ENCODE results near the gene SIDT1.

The SIDT1 gene

DNA sequence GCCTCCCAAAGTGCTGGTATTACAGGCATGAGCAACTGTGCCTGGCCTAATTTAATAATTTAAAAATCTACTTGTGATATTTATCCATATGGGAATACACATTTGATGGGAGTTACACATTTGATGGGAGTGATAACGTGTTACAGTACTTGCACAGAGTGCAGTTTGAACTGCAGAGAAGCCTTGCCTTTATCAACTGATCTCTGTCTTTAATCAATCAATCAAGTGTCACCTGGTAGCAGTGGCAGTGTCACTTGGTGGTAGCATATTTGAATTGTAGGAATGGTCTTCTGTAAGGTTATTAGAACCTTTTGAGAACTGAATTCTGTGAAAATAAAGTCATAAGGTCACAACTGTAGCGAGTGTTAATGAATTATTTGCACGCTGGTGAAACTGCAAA is 37.8 kb downstream of the SIDT1 start:
- POLR2A ChIA-PET, result no interaction called here
- DNase-seq (ENCODE audit: extremely low spot score), result no peak
- TF ChIP-seq FOXM1 (IDR thresholded peaks at IDR 0.05; ENCODE audit: borderline replicate concordance) (no peak), FOXK2 (IDR thresholded peaks at IDR 0.05) (no peak), CTBP1 (IDR thresholded peaks at IDR 0.05; ENCODE audit: borderline replicate concordance) (no peak), FOXA1 (IDR thresholded peaks at IDR 0.05) (no peak), TARDBP (IDR thresholded peaks at IDR 0.05) (no peak), BHLHE40 (IDR thresholded peaks at IDR 0.05; ENCODE audit: borderline replicate concordance) (no peak), LEF1 (IDR thresholded peaks at IDR 0.05; ENCODE audit: borderline replicate concordance) (no peak), NFRKB (IDR thresholded peaks at IDR 0.05) (no peak), ELF4 (IDR thresholded peaks at IDR 0.05) (no peak), HDGF (IDR thresholded peaks at IDR 0.05; ENCODE audit: borderline replicate concordance) (no peak), SP1 (IDR thresholded peaks at IDR 0.05) (no peak), ZNF384 (IDR thresholded peaks at IDR 0.05) (no peak), ARNT (IDR thresholded peaks at IDR 0.05) (no peak), SUZ12 (IDR thresholded peaks at IDR 0.05) (no peak), L3MBTL2 (conservative IDR thresholded peaks at IDR 0.05) (no peak)
- TF ChIP-seq, protein P1, sequence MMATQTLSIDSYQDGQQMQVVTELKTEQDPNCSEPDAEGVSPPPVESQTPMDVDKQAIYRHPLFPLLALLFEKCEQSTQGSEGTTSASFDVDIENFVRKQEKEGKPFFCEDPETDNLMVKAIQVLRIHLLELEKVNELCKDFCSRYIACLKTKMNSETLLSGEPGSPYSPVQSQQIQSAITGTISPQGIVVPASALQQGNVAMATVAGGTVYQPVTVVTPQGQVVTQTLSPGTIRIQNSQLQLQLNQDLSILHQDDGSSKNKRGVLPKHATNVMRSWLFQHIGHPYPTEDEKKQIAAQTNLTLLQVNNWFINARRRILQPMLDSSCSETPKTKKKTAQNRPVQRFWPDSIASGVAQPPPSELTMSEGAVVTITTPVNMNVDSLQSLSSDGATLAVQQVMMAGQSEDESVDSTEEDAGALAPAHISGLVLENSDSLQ (IDR thresholded peaks at IDR 0.05), result no peak
- CTCF ChIA-PET, result no interaction called here

DNA sequence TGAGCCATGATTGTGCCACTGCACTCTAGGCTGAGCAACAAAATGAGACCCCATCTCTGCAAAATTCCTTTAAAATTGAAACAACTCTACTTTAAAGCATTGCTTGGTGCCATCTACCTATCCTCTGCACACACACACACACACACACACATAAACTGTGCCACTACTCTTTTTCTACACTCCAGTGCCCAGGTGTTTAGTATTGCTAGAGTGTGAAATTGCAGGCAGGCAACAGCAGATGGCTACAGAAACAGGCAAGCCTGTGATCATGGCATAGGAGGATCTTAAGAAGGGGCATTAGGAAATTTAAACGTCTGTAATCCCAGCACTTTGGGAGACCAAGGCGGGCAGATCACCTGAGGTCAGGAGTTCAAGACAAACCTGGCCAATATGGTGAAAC is 39.0 kb downstream of the SIDT1 start:
- POLR2A ChIA-PET, result interaction anchor here (1.3 kb wide), 1 partner anchor 56 kb away, joined by 4 read pairs; the partner anchor contains the start of gene SPICE1
- CTCF ChIA-PET, result no interaction called here

DNA sequence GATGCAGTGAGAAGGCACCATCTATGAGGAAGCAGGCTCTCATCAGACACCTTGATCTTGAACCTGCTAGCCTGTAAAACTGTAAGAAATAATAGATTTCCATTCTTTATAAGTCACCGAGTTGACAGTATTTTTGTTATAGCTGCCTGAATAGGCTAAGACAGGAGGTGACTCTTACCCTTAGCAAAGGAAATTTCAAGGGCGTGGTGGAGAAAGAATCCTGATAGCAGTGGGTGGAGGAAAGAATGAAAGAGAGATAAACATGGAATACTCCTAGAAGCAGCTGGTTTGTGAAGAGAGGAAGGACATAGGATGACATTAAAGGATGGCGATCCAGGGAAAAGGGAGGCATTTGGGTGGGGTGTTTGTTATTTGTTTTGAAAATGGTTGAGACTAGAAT is 41.4 kb downstream of the SIDT1 start:
- TF ChIP-seq, protein P1 (IDR thresholded peaks at IDR 0.05), result no peak
- TF ChIP-seq LEF1 (IDR thresholded peaks at IDR 0.05; ENCODE audit: borderline replicate concordance) (no peak), FOXM1 (IDR thresholded peaks at IDR 0.05; ENCODE audit: borderline replicate concordance) (no peak), SUZ12 (IDR thresholded peaks at IDR 0.05) (no peak), ARNT (IDR thresholded peaks at IDR 0.05) (no peak), SP1 (IDR thresholded peaks at IDR 0.05) (no peak), ELF4 (IDR thresholded peaks at IDR 0.05) (no peak), HDGF (IDR thresholded peaks at IDR 0.05; ENCODE audit: borderline replicate concordance) (no peak), TARDBP (IDR thresholded peaks at IDR 0.05) (no peak), NFRKB (IDR thresholded peaks at IDR 0.05) (no peak), CTBP1 (IDR thresholded peaks at IDR 0.05; ENCODE audit: borderline replicate concordance) (no peak), ZNF384 (IDR thresholded peaks at IDR 0.05) (no peak)
- ChIA-PET CTCF (no interaction called here), POLR2A (interaction anchor here (1.0 kb wide), 1 partner anchor 59 kb away, joined by 3 read pairs; the partner anchor contains the start of gene SPICE1)
- DNase-seq (ENCODE audit: extremely low spot score), result no peak

More for the DNA sequence above, 39.0 kb downstream of the SIDT1 start:
- TF ChIP-seq CTBP1 (IDR thresholded peaks at IDR 0.05; ENCODE audit: borderline replicate concordance) (no peak), HDGF (IDR thresholded peaks at IDR 0.05; ENCODE audit: borderline replicate concordance) (no peak), ZNF384 (IDR thresholded peaks at IDR 0.05) (no peak), ELF4 (IDR thresholded peaks at IDR 0.05) (no peak), LEF1 (IDR thresholded peaks at IDR 0.05; ENCODE audit: borderline replicate concordance) (no peak), ARNT (IDR thresholded peaks at IDR 0.05) (no peak), TARDBP (IDR thresholded peaks at IDR 0.05) (no peak), FOXA1 (IDR thresholded peaks at IDR 0.05) (no peak), SP1 (IDR thresholded peaks at IDR 0.05) (no peak), SUZ12 (IDR thresholded peaks at IDR 0.05) (no peak)
- TF ChIP-seq, protein P1 (IDR thresholded peaks at IDR 0.05), result no peak
- no peak for DNase-seq (ENCODE audit: extremely low spot score)

DNA sequence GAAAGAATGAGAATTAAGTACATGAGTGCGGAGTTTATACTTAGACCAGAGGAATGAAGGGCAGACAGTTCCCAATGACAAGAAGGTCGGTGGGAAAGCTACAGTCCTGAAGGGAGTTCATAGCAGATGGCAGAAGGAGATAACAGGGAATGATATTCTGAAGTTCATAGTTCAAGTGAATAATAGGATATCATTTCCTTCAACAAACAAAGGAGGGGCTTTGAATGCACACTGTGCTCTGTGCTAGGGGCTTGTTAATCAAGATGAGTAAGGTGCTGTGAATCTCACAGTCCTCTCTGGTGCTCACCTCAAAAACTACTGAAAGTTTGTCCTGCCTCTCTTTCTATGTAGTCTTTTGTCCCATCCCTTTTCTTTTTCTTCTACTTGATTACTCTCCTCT is 41.9 kb downstream of the SIDT1 start:
- ChIA-PET POLR2A (interaction anchor here (1.0 kb wide), 1 partner anchor 59 kb away, joined by 3 read pairs; the partner anchor contains the start of gene SPICE1), CTCF (no interaction called here)
- DNase-seq (ENCODE audit: extremely low spot score), result no peak
- no peak for TF ChIP-seq SUZ12 (IDR thresholded peaks at IDR 0.05)
- no peak for TF ChIP-seq CTBP1 (IDR thresholded peaks at IDR 0.05; ENCODE audit: borderline replicate concordance)
- no peak for TF ChIP-seq NFRKB (IDR thresholded peaks at IDR 0.05)
- TF ChIP-seq ELF4 (IDR thresholded peaks at IDR 0.05), result no peak
- no peak for TF ChIP-seq L3MBTL2 (conservative IDR thresholded peaks at IDR 0.05)
- TF ChIP-seq BHLHE40 (IDR thresholded peaks at IDR 0.05; ENCODE audit: borderline replicate concordance), result no peak

DNA sequence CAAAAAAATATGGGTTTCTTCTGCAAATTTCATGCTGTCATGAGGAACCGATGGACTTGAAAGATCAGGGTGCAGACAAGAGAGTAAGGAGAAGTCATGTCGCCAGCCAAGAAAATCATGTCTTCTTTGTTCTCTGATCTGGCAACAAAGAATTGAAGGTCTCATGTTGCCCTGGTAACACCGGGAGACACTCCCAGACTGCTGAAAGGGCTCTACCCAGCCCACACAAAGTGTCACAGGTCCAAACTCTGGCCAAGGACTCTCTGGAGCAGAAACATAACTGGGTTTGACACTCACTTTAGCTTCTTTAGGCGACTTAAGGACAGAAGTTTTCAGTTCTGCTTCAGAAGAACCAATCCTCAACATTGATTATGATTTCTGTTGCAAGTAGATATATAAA is 42.9 kb downstream of the SIDT1 start:
- CTCF ChIA-PET, result interaction anchor here (0.6 kb wide), 1 partner anchor 80 kb away, joined by 3 read pairs; no protein-coding TSS in a partner anchor
- TF ChIP-seq BHLHE40 (IDR thresholded peaks at IDR 0.05; ENCODE audit: borderline replicate concordance) (no peak), SP1 (IDR thresholded peaks at IDR 0.05) (no peak), L3MBTL2 (conservative IDR thresholded peaks at IDR 0.05) (no peak)
- DNase-seq (ENCODE audit: extremely low spot score), result no peak
- POLR2A ChIA-PET, result no interaction called here

DNA sequence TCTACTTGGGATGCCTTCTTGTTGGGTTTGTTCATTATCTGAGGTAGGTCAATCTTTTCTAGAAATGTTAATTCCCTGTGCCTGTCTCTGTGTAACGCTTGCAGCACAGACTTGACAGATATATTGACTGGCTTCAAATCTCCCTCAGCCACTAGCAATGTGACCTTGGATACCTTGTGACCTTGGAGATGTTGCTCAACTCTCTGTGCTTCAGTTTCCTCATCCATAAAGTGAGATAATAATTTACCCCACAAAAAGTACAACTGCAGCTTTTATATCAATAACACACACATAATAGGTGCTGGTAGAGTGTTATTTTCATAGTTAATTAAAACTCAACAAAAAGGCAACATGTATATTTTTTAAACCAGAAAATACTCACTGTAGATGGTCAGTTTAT is 52.9 kb downstream of the SIDT1 start:
- ChIA-PET POLR2A (no interaction called here), CTCF (no interaction called here)
- TF ChIP-seq ELF4 (IDR thresholded peaks at IDR 0.05) (no peak), TARDBP (IDR thresholded peaks at IDR 0.05) (no peak), CTBP1 (IDR thresholded peaks at IDR 0.05; ENCODE audit: borderline replicate concordance) (no peak), L3MBTL2 (conservative IDR thresholded peaks at IDR 0.05) (no peak), HDGF (IDR thresholded peaks at IDR 0.05; ENCODE audit: borderline replicate concordance) (no peak), FOXK2 (IDR thresholded peaks at IDR 0.05) (no peak), BHLHE40 (IDR thresholded peaks at IDR 0.05; ENCODE audit: borderline replicate concordance) (no peak), LEF1 (IDR thresholded peaks at IDR 0.05; ENCODE audit: borderline replicate concordance) (no peak), FOXM1 (IDR thresholded peaks at IDR 0.05; ENCODE audit: borderline replicate concordance) (no peak), FOXA1 (IDR thresholded peaks at IDR 0.05) (no peak), ARNT (IDR thresholded peaks at IDR 0.05) (no peak), SP1 (IDR thresholded peaks at IDR 0.05) (no peak), NFRKB (IDR thresholded peaks at IDR 0.05) (no peak), SUZ12 (IDR thresholded peaks at IDR 0.05) (no peak), ZNF384 (IDR thresholded peaks at IDR 0.05) (no peak)
- TF ChIP-seq, protein P1 (IDR thresholded peaks at IDR 0.05), result no peak
- DNase-seq (ENCODE audit: extremely low spot score), result no peak
